Astrocyte of the hippocampus (primary cell): ENCODE results near the gene MAP2K3.

ENCODE experiments used
- DNase-seq: peaks from one replicate; pipeline ENCODE4 v3.0.0; 2011; ENCODE audit warnings: low read depth, low spot score

The MAP2K3 gene

GRCh38 chr17:21284319-21285163 is at the start of gene MAP2K3:
TSS of gene MAP2K3 (plus strand) at chr17:21284711. CDS start at chr17:21284921, 210 bp downstream.
- peak; percentile 100 for DNase-seq

GRCh38 chr17:21235921-21236320 is 48.6 kb upstream of the MAP2K3 start:
- DNase-seq: no peak

GRCh38 chr17:21239680-21240368 is 44.7 kb upstream of the MAP2K3 start:
- peak; percentile 42 for DNase-seq

DNA sequence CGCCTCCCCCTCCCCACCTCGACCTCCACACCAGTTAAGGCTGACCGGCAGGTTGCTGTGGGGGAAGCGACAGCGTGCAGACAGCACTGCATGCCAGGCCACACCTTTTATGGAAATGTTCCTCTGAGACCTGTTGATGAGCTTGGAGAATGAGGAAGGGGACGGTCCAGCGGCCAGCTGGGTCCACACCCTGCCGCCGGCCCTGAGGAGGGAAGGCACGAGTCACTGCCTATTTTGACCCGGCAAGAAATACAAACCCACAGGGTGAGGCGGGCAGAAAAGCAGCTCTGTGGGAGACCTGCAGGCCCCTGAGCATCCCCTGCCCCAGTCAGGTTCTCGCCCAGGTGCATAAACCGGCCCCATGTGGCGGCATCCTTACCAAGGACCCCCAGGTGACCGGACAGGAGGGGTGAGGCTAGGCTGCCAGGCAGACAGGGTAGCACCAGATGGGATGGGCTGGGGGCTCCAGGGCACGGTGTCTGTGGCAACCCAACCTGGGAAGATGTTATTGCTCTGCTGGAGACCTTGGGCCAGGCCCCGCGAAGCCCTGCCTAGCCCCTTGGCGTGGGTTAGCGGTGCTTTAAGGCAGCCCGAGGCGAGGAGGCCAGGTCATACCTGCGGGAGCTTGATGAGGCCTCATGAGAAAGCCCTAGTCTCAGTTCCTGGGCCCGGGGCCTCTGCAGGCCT is 44.0 kb upstream of the MAP2K3 start:
- DNase-seq: no peak

GRCh38 chr17:21241564-21241963 is 42.9 kb upstream of the MAP2K3 start:
- DNase-seq: no peak

GRCh38 chr17:21242026-21242697 is 42.3 kb upstream of the MAP2K3 start:
- DNase-seq: no peak

DNA sequence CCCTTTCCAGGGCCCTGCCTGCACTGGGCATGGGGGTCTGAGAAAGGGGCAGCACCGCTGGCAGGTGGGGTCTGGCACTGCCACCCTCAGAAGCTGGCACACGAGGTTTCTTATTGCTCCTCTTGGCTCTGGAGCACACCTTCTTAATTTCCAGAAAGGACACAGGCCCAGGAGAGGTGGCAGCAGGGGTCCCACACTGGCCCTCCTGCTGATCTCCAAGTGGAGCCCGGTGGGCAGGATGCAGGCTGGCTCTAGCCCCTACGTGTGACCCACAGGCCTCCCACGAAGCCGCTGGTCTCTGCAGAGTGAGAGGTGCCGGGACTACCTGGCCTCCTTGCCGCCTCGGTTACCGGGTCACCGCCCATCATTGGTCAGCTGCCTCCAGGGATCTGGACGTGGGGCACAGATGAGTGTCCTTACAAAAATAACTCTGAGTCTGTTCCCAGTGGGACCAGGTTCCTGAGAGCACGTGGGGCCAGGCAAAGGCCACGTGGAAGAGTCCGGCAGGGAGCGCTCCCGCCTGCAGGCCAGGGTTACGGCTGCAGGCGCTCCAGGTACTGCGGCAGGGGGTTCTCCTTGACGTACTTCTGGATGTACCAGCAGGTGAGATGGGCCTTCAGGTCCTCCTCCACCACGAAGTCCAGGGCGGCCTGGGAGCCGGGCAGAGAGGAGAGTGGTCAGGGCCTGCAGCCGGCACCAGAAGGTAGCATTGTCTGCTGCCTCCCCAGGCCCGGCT is 41.6 kb upstream of the MAP2K3 start:
- no peak for DNase-seq

GRCh38 chr17:21243516-21244303 is 40.8 kb upstream of the MAP2K3 start:
- DNase-seq: no peak

GRCh38 chr17:21245639-21246084 is 38.8 kb upstream of the MAP2K3 start:
- DNase-seq: no peak

- DNase-seq: no peak
Observed at GRCh38 chr17:21246698-21247097, 37.8 kb upstream of the MAP2K3 start.

DNA sequence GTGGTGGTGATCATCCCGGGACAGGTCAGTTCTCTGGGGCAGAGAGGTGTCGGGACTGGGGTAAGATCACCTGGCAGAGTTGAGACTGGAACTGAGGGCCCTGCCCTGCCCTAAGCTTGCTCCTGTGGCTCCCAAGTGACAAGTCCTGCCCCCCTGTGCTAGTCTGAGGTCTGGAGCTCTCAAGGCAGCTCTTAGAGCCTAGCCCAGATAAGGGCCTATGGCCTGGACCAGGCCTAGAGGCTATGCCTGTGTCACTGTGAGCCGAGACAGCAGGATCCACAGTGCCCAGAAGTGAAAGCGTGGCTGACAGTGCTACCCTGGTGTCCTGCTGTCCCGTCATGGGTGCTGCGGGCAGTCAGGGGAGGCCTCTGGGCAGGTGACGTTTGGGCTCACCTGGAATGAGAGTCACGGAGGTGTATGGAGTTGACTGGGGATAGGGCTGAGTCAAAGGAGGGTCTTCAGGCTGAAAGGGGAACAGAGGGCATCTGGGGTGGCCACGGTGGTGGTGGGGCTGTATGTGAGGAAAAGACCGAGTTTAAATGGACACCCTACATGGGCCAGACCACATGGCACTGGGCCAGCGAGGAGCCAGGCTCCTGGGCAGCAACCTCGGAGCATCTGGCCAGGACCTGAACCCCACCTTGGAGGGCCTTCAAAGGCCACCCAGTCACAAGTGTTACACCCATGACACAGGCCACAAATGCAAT is 36.8 kb upstream of the MAP2K3 start:
- no peak for DNase-seq

GRCh38 chr17:21248500-21248899 is 36.0 kb upstream of the MAP2K3 start:
- no peak for DNase-seq

GRCh38 chr17:21249086-21249795 is 35.3 kb upstream of the MAP2K3 start:
- no peak for DNase-seq

DNA sequence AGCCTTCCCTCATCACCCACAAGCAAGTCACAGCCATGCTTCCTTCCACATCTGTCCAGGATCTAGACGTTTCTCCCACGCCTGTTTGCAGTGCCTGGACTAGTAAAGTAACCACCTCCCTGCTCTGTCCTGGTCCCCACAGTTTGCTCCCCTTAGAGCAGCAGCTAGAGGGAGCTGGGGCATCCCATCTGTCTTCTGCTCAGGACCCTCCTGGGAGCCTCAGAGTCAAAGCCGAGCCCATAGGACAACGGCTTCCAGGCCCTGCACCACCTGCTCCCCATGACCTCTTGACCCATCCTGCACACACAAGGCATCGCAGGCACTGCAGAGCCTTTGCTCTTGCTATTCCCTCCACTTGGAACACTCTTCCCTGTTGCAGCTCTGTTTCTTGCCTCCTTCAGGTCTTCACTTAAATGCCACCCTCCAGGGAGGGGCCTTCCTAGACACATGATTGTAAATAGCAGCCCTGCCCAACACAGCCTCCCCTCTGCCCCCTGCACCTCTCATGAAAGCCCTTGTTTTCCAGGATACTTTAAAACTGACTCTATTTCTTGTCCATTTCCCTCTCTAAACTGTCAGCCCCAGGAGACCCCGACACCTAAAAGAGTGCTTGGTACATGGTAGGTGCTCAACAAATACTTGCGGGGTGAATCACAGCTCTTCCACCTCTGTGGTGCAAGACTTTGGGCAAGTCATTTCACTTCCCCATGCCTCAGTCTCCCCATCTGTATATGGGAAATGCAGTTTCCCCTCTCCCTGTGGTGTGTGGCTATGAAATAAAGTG is 34.4 kb upstream of the MAP2K3 start:
- no peak for DNase-seq

DNA sequence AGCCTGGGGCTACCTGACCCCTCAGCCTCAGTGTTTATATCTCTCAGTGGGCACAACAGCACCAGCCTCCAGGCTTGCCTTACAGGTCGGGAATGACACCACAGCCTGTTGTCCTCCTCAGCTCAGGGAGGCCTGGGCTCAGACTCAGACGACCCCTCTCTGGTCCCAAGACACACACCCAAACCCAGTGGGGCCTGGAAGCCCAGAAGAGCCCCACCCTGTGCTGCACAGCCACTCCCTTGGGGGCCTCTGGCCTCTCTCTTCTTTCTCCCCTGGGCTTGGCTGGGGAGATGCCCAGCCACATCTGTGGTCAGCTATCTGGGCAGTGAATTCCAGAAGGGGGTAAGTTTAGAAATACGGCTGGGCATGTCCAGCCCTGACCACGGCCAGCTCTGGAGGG is 33.7 kb upstream of the MAP2K3 start:
- DNase-seq: peak; percentile 46

DNA sequence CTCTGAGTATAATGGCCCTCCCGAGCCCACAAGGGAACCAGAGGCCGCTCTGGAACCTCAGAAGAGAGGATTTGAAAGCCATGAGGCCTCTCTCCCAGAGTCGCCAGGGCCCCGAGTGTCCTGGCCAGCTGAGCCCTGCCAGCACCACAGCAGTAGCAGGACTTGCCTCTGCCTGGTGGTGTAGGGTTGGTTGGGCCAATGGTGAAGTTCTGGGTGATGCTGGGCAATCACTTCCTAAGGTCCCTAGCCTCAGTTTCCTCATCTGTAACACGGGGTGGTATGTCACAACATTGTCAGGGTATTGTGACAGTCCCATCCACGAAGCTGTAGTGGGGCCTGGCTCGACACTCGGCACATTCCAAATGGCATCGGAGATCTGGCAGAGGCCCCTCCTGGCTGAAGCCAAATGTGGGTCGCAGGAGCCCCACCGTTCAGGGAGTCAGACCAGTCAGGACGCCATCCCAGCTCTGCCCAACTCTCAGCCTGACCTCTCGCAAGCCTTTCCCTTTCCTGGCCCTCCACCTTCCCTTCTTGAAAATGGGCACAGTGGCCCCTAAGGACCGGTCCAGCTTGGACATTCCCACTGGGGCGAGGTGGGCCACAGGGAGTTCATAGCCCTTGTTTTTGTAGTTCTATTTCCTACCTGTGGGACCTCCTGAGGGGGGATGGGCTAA is 33.0 kb upstream of the MAP2K3 start:
- DNase-seq: no peak

DNA sequence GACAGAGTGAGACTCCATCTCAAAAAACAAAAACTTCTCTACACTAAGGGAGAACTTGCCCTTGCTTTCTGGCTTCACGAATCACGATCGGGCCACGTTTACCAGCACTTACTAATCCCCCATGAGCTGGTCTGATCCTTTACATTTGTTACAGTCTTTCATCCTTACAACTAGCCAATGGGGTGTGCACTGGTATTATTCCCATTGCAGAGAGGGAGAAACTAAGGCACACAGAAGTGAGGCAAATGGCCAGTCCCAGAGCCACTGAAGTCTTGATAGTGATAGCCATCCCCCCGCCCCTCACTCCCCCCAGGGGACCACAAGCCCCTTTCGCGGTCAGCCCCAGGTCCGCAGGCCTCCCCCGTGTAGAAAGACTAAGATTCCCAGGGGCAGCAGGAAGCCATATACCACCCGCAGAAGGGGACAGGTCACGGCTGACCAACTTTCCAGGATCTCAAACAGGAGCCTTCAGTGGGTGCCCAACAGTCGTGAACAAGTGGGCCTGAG is 32.2 kb upstream of the MAP2K3 start:
- DNase-seq: no peak
